ENCODE results near the gene CENPF.

DNA sequence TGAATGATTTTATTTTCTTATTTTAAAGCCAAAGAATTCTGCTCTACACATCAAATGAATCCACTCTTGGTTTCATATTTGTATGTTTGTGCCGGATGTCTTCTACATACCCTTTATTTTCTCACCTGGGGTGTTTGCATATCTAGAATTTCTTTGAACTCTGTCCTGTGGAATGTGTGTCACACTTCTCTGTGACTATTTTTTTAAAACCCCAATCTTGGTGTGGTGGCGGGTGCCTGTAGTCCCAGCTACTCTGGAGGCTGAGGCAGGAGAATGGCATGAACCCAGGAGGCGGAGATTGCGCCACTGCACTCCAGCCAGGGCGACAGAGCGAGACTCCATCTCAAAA, 35.4 kb downstream of the CENPF start:
- TF ChIP-seq, protein P1, sequence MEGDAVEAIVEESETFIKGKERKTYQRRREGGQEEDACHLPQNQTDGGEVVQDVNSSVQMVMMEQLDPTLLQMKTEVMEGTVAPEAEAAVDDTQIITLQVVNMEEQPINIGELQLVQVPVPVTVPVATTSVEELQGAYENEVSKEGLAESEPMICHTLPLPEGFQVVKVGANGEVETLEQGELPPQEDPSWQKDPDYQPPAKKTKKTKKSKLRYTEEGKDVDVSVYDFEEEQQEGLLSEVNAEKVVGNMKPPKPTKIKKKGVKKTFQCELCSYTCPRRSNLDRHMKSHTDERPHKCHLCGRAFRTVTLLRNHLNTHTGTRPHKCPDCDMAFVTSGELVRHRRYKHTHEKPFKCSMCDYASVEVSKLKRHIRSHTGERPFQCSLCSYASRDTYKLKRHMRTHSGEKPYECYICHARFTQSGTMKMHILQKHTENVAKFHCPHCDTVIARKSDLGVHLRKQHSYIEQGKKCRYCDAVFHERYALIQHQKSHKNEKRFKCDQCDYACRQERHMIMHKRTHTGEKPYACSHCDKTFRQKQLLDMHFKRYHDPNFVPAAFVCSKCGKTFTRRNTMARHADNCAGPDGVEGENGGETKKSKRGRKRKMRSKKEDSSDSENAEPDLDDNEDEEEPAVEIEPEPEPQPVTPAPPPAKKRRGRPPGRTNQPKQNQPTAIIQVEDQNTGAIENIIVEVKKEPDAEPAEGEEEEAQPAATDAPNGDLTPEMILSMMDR (IDR thresholded peaks at IDR 0.05): no peak
- no peak for TF ChIP-seq EP300 (IDR thresholded peaks at IDR 0.05)
